SK-N-SH treated with all-trans-retinoic acid at 6 μM for 48 hours (cell line): ENCODE data around the gene GMEB2.

Experiments
- CSRNP3 ChIP-seq: fragments of 250-450 bp; sonication (Bioruptor Pico); IDR thresholded peaks from 2 replicates; pipeline ENCODE4 v1.5.1; 2021; ENCODE audit warnings: mild to moderate bottlenecking, moderate library complexity
- ISL1 ChIP-seq: fragments of 250-450 bp; sonication (Bioruptor Pico); IDR thresholded peaks from 2 replicates; pipeline ENCODE4 v2.1.2; 2022; ENCODE audit warnings: mild to moderate bottlenecking, moderate library complexity
- PATZ1 ChIP-seq: fragments of 250-450 bp; sonication (Bioruptor Pico); IDR thresholded peaks from 2 replicates; pipeline ENCODE4 v1.8.0; 2020; ENCODE audit warnings: mild to moderate bottlenecking, moderate library complexity, borderline replicate concordance
- TOX ChIP-seq: fragments of 250-450 bp; sonication (Bioruptor Pico); IDR thresholded peaks from 2 replicates; pipeline ENCODE4 v1.8.0; 2021; ENCODE audit warnings: mild to moderate bottlenecking, moderate library complexity, borderline replicate concordance
- ZFP3 ChIP-seq: fragments of 250-450 bp; sonication (Bioruptor Pico); IDR thresholded peaks from 2 replicates; pipeline ENCODE4 v1.5.0; 2020; ENCODE audit warnings: mild to moderate bottlenecking, moderate library complexity

GRCh38 chr20:63657937-63658748 lies 31.2 kb upstream of the GMEB2 start, which contains the start of gene RTEL1:
- TF ChIP-seq PATZ1 (no peak), TOX (no peak), ISL1 (no peak), ZFP3 (CRISPR knock-in tag) (no peak), CSRNP3 (CRISPR knock-in tag) (no peak)
